Measurements from ENCODE around the gene CYFIP1. TPM values are rescaled to one million over a fixed set of nuclear protein-coding genes. Genes with fewer than 3 reads are reported as not detected.

Gene CYFIP1
- total and polyA plus RNA-seq, 4 experiments from 2014 or later = 10.8 to 21.5 (median 16.5) TPM

DNA sequence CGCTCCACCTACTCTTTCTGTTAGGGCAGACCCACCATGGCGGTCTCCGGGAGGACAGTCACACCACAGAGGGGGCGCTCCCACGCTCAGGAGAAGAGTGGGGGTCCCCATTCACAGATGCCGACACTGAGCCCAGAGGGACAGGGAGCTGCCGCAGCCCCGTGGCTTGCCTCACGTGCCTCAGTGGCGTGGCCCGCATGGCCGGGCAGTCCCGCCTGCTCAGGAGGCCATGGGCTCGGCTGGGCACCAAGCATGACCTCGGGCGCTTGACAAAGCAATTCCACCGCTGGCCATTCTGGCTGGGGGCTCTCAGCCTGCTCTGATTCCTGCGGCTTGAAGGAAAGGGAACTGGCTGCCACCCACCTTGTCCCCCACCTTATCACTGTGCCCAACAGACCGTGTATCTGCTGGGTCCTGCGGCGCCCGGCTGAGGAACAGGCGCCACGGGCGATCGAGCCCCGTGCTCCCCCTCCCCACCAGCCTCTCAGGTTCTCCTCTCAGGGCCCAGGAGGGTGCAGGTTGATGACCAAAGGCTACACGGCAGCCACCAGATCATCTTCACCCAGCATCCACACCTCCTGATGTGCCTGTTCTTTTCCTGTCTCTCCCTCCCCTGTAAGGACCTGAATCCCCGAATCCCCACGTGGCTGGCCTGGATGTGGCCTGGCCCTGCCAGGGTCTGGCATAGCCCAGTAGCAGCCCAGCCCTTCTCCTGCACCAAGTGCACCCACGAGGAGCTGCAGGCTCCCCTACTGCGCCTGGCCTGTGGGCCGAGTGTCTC is 20.7 kb downstream of the CYFIP1 start:
- H3K27ac Mint-ChIP-seq = peak overlapping the region in 1 of 7 donors; percentile 6
- no peaks in the 10 kb centered on the region for H3K27me3 Mint-ChIP-seq
- no peak for DNase-seq
- peaks cover 0 to 2% (median 0%) of the 10 kb centered on the region in 8 donors for H3K9me3 Mint-ChIP-seq
- ChIA-PET CTCF (ENCODE audit: partially characterized antibody) (no interaction called here), POLR2A (ENCODE audit: partially characterized antibody) (no interaction called here)
- intact Hi-C loops (cut with micrococcal nuclease) = no loop called here
- peaks cover 0 to 5% of the 10 kb centered on the region in 2 donors for H3K36me3 Mint-ChIP-seq
- Histone ChIP-seq H3K27me3 (ENCODE audit: insufficient read depth, low read length) (no peaks in the 10 kb centered on the region), H3K9me3 (ENCODE audit: control insufficient read depth in 1 of 2, low read length in 2 of 2) (no peaks in the 10 kb centered on the region), H3K4me1 (ENCODE audit: insufficient read depth, low read length) (no peaks in the 10 kb centered on the region), H3K27ac (ENCODE audit: low read depth, low read length) (no peak overlapping the region), H3K36me3 (ENCODE audit: insufficient read depth, low read length) (no peaks in the 10 kb centered on the region), H3K4me3 (ENCODE audit: low read length in 2 of 2) (no peak overlapping the region)
- H3K4me3 Mint-ChIP-seq = no peak overlapping the region
- H3K4me1 Mint-ChIP-seq = peaks cover 0 to 10% (median 7%) of the 10 kb centered on the region in 4 donors

DNA sequence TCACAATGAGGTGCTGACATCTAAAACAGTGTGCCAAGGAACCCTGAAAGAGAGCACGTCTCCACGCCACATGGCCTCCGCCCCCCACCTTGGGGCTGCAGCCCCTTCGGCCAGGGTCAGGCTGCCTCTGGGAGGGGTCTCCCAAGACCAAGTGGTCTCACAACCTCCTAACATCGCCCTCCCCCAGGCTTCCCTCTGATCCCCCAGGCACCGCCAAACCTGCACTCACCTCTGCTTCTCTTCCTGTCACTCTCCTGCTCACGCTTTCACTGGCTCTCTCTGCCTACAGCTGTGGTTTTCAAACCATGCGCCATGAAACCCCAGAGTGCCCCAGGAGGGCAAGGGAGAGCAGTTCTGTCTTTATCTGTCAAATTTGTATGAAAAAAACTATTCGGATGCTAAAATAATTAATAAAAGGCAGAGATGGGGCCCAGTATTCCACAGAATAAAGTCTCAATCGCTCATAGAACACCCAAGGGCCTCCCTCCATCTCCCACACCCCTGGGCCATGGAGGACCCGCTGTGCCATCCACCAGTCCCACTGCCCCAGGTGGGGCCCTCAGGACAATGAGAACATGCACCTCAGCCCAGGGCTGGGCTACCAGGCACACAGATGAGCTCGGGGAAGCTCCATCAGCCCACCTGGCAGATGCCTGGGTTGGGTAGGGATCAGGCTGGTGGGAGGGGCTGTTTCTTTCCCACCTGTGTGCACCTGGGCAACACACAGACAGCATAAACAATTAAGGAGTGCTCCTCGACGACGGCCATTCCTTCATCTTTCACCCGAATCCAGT is 21.5 kb downstream of the CYFIP1 start:
- Histone ChIP-seq H3K27me3 (ENCODE audit: insufficient read depth, low read length) (no peaks in the 10 kb centered on the region), H3K4me1 (ENCODE audit: insufficient read depth, low read length) (no peaks in the 10 kb centered on the region), H3K4me3 (ENCODE audit: low read length in 2 of 2) (no peak overlapping the region), H3K27ac (ENCODE audit: low read depth, low read length) (no peak overlapping the region), H3K36me3 (ENCODE audit: insufficient read depth, low read length) (no peaks in the 10 kb centered on the region), H3K9me3 (ENCODE audit: control insufficient read depth in 1 of 2, low read length in 2 of 2) (no peaks in the 10 kb centered on the region)
- no peaks in the 10 kb centered on the region for H3K27me3 Mint-ChIP-seq
- DNase-seq = no peak
- peaks cover 0 to 5% of the 10 kb centered on the region in 2 donors for H3K36me3 Mint-ChIP-seq
- peaks cover 0 to 2% (median 0%) of the 10 kb centered on the region in 8 donors for H3K9me3 Mint-ChIP-seq
- H3K4me1 Mint-ChIP-seq = peaks cover 0 to 10% (median 7%) of the 10 kb centered on the region in 4 donors
- peak overlapping the region in 1 of 7 donors; percentile 35 for H3K27ac Mint-ChIP-seq
- CTCF ChIA-PET (ENCODE audit: partially characterized antibody) = no interaction called here
- POLR2A ChIA-PET (ENCODE audit: partially characterized antibody) = no interaction called here
- H3K4me3 Mint-ChIP-seq = no peak overlapping the region
- intact Hi-C loops (cut with micrococcal nuclease) = no loop called here

DNA sequence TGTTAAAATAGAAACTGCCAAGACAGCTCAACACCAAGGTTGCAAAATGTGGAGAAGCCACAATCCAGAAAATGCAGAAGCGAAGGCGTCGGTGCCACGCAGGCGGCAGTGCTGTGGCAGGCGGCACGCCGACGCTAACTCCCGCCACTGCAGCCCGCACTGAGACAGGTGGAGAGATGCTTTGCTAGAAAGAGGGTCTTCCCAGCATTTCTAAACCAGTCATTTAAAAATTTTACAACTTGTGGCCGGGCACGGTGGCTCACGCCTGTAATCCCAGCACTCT is 23.2 kb downstream of the CYFIP1 start:
- Mint-ChIP-seq H3K36me3 (no peaks in the 10 kb centered on the region), H3K27me3 (no peaks in the 10 kb centered on the region), H3K4me3 (no peak overlapping the region), H3K4me1 (peaks cover 0 to 10% (median 7%) of the 10 kb centered on the region in 4 donors), H3K27ac (no peak overlapping the region), H3K9me3 (peaks cover 0 to 2% (median 0%) of the 10 kb centered on the region in 8 donors)
- H3K36me3 ChIP-seq (ENCODE audit: insufficient read depth, low read length) = no peaks in the 10 kb centered on the region
- H3K9me3 ChIP-seq (ENCODE audit: control insufficient read depth in 1 of 2, low read length in 2 of 2) = no peaks in the 10 kb centered on the region
- H3K4me1 ChIP-seq (ENCODE audit: insufficient read depth, low read length) = no peaks in the 10 kb centered on the region
- H3K27ac ChIP-seq (ENCODE audit: low read depth, low read length) = no peak overlapping the region
- POLR2A ChIA-PET (ENCODE audit: partially characterized antibody) = no interaction called here
- CTCF ChIA-PET (ENCODE audit: partially characterized antibody) = no interaction called here
- no peaks in the 10 kb centered on the region for H3K27me3 ChIP-seq (ENCODE audit: insufficient read depth, low read length)
- no peak overlapping the region for H3K4me3 ChIP-seq (ENCODE audit: low read length in 2 of 2)
- intact Hi-C loops (cut with micrococcal nuclease) = no loop called here
- DNase-seq = no peak

GRCh38 chr15:22956257-22956977 is 23.8 kb downstream of the CYFIP1 start:
- no peaks in the 10 kb centered on the region for H3K27me3 Mint-ChIP-seq
- ChIA-PET POLR2A (ENCODE audit: partially characterized antibody) (no interaction called here), CTCF (ENCODE audit: partially characterized antibody) (no interaction called here)
- H3K27ac Mint-ChIP-seq = no peak overlapping the region
- H3K27me3 ChIP-seq (ENCODE audit: insufficient read depth, low read length) = no peaks in the 10 kb centered on the region
- no peak for DNase-seq
- no peaks in the 10 kb centered on the region for H3K36me3 Mint-ChIP-seq
- H3K4me1 ChIP-seq (ENCODE audit: insufficient read depth, low read length) = no peaks in the 10 kb centered on the region
- peaks cover 0 to 2% (median 0%) of the 10 kb centered on the region in 8 donors for H3K9me3 Mint-ChIP-seq
- H3K4me3 ChIP-seq (ENCODE audit: low read length in 2 of 2) = no peak overlapping the region
- no peak overlapping the region for H3K4me3 Mint-ChIP-seq
- H3K36me3 ChIP-seq (ENCODE audit: insufficient read depth, low read length) = no peaks in the 10 kb centered on the region
- intact Hi-C loops (cut with micrococcal nuclease) = no loop called here
- H3K4me1 Mint-ChIP-seq = peaks cover 0 to 8% (median 6%) of the 10 kb centered on the region in 4 donors
- no peaks in the 10 kb centered on the region for H3K9me3 ChIP-seq (ENCODE audit: control insufficient read depth in 1 of 2, low read length in 2 of 2)
- no peak overlapping the region for H3K27ac ChIP-seq (ENCODE audit: low read depth, low read length)

DNA sequence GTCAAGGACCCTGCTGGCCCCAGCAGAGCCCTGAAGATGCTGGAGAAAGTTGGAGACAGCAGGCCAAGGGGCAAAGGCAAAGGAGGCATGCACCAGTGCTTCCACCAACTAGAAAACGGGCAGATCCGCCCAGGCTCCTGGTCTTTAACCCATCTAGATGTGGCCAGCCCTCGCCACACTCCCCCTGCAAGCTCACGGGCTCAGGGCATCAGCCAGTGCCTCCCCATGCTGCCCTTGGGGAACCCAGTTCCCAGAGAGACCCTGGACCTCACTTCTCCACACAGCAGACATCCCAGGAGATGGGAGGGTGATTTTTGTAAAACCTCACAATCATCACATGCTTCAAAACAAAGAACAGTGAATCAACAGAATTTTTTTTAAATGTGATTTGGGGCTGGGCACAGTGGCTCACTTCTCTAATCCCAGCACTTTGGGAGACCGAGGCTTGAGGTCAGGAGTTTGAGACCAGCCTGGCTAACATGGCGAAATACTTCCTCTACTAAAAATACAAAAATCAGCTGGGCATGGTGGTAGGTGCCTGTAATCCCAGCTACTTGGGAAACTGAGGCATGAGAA is 24.5 kb downstream of the CYFIP1 start:
- H3K4me3 Mint-ChIP-seq = no peak overlapping the region
- no peak overlapping the region for H3K27ac Mint-ChIP-seq

GRCh38 chr15:22954798-22955543 is 25.2 kb downstream of the CYFIP1 start:
- Histone ChIP-seq H3K9me3 (ENCODE audit: control insufficient read depth in 1 of 2, low read length in 2 of 2) (no peaks in the 10 kb centered on the region), H3K27ac (ENCODE audit: low read depth, low read length) (no peak overlapping the region), H3K36me3 (ENCODE audit: insufficient read depth, low read length) (no peaks in the 10 kb centered on the region), H3K27me3 (ENCODE audit: insufficient read depth, low read length) (no peaks in the 10 kb centered on the region), H3K4me3 (ENCODE audit: low read length in 2 of 2) (no peak overlapping the region), H3K4me1 (ENCODE audit: insufficient read depth, low read length) (no peaks in the 10 kb centered on the region)
- no peak for DNase-seq
- Mint-ChIP-seq H3K4me3 (no peak overlapping the region), H3K27me3 (no peaks in the 10 kb centered on the region), H3K36me3 (no peaks in the 10 kb centered on the region), H3K9me3 (peaks cover 0 to 2% (median 0%) of the 10 kb centered on the region in 8 donors), H3K27ac (no peak overlapping the region), H3K4me1 (peaks cover 4 to 14% (median 9%) of the 10 kb centered on the region in 4 donors)
- ChIA-PET POLR2A (ENCODE audit: partially characterized antibody) (no interaction called here), CTCF (ENCODE audit: partially characterized antibody) (no interaction called here)
- intact Hi-C loops (cut with micrococcal nuclease) = no loop called here

More for the DNA sequence above, 24.5 kb downstream of the CYFIP1 start:
- no peaks in the 10 kb centered on the region for H3K4me1 ChIP-seq (ENCODE audit: insufficient read depth, low read length)
- H3K36me3 ChIP-seq (ENCODE audit: insufficient read depth, low read length) = no peaks in the 10 kb centered on the region
- no peaks in the 10 kb centered on the region for H3K9me3 ChIP-seq (ENCODE audit: control insufficient read depth in 1 of 2, low read length in 2 of 2)
- H3K27me3 Mint-ChIP-seq = no peaks in the 10 kb centered on the region
- no peak overlapping the region for H3K27ac ChIP-seq (ENCODE audit: low read depth, low read length)
- H3K36me3 Mint-ChIP-seq = no peaks in the 10 kb centered on the region
- H3K9me3 Mint-ChIP-seq = peaks cover 0 to 2% (median 0%) of the 10 kb centered on the region in 8 donors
- ChIA-PET POLR2A (ENCODE audit: partially characterized antibody) (no interaction called here), CTCF (ENCODE audit: partially characterized antibody) (no interaction called here)
- H3K27me3 ChIP-seq (ENCODE audit: insufficient read depth, low read length) = no peaks in the 10 kb centered on the region
- DNase-seq = no peak
- intact Hi-C loops (cut with micrococcal nuclease) = no loop called here
- no peak overlapping the region for H3K4me3 ChIP-seq (ENCODE audit: low read length in 2 of 2)
- peaks cover 0 to 9% (median 6%) of the 10 kb centered on the region in 4 donors for H3K4me1 Mint-ChIP-seq

Measured in CD4-positive, alpha-beta memory T cell (primary cell).